ENCODE measurements around the gene CTRB2.

Gene CTRB2

DNA sequence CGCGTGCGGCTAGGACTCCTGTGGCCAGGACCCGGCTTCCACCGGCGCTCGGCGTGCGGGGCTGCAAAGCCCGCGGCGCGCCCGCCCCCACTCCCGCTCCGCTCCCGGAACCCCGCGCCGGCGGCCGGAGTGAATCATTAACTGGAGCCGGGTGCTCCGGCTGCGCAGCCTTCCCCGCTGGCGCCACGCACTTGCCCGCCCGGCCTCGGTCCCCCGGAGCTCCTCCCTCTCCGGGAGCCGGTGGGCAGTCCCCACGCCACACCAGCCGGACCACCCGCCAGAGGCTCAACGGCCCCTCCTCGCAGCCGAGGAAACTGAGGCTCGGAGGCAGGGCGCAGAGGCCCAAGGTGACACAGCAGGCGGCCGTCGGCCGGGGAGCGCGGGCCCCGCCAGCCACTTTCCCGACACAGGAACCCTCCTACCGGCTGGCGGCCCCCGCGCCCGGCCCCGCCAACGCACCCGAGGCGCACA lies 43.9 kb upstream of the CTRB2 start:
- ChIA-PET CTCF (interaction anchor here (1.0 to 1.4 kb wide), 2 partner anchors 31 to 52 kb away, joined by 3 read pairs; no protein-coding TSS in a partner anchor), POLR2A (interaction anchor here (1.1 kb wide), 2 partner anchors 213 to 397 kb away, joined by 3 read pairs; partner anchors contain the start of genes KARS1, TERF2IP and TMEM170A)
- TF ChIP-seq ELF4 (IDR thresholded peaks at IDR 0.05) (no peak), CTBP1 (IDR thresholded peaks at IDR 0.05; ENCODE audit: borderline replicate concordance) (no peak), ZNF384 (IDR thresholded peaks at IDR 0.05) (no peak)
- DNase-seq (ENCODE audit: extremely low spot score): peak; percentile 62

DNA sequence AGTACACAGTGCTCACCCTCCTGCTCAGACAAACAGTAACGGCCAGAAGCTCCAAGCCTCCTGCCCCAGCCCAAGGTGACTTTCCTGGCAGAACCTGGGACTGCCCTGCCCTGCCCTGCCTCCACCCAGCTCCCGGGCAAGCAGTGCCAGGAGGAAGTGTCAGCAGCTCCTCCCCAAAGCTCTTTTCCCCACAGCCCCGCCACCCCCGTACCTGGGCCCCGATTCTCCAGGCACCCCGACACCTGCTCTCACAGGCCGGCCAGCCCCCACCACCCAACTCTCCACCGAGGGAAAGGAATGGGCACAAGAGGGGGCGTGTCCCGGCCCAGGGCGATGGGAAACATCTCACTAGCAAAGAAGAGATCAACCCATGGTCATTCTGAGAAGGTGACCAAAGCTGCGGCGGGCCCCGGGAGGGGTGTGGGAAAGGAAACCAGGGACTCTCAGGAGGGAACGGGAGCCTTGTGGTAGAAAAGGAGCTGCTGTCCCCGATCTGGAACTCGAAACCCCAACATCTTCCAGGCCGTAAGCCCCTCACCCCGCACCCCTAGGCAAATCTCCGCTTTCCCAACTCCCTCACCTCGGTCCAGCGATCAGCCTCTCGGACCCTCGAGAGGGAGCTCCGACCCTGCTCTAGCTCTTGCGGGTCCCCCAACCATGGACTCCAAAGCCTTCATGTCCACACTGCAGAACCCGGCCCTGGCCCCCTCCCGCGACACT lies 43.3 kb upstream of the CTRB2 start:
- DNase-seq (ENCODE audit: extremely low spot score): no peak
- TF ChIP-seq FOXA1 (IDR thresholded peaks at IDR 0.05) (no peak), LEF1 (IDR thresholded peaks at IDR 0.05; ENCODE audit: borderline replicate concordance) (no peak)
- CTCF ChIA-PET: interaction anchor here (1.0 to 1.4 kb wide), 2 partner anchors 32 to 51 kb away, joined by 3 read pairs; no protein-coding TSS in a partner anchor
- POLR2A ChIA-PET: interaction anchor here (1.1 kb wide), 2 partner anchors 214 to 397 kb away, joined by 3 read pairs; partner anchors contain the start of genes KARS1, TERF2IP and TMEM170A

DNA sequence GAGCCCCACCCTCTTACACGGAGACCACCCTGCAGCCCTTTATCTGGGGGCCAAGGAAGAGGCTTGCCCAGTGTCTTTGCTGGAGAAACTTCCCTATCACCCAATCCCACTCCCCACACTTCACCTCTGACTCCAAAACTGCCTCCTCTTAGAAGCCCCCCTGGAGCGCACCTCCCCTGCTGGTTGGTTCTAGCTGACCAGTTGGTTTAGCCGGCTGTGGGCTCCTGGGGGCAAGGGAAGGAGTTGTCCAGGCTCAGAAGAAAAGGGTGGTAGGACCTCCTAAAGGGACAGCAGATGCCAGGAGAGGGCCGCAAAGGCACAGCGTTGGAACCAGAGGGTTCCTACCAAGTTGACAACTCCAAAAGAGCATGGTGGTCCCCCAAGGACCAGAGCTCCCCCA lies 42.5 kb upstream of the CTRB2 start:
- ChIA-PET CTCF (no interaction called here), POLR2A (interaction anchor here (1.1 kb wide), 1 partner anchor 214 kb away, joined by 3 read pairs; the partner anchor contains the start of gene TMEM170A)
- no peak for DNase-seq (ENCODE audit: extremely low spot score)
- TF ChIP-seq L3MBTL2 (conservative IDR thresholded peaks at IDR 0.05) (no peak), LEF1 (IDR thresholded peaks at IDR 0.05; ENCODE audit: borderline replicate concordance) (no peak), FOXK2 (IDR thresholded peaks at IDR 0.05) (no peak), BHLHE40 (IDR thresholded peaks at IDR 0.05; ENCODE audit: borderline replicate concordance) (no peak), FOXA1 (IDR thresholded peaks at IDR 0.05) (no peak), HDGF (IDR thresholded peaks at IDR 0.05; ENCODE audit: borderline replicate concordance) (no peak), FOXM1 (IDR thresholded peaks at IDR 0.05; ENCODE audit: borderline replicate concordance) (no peak)
- TF ChIP-seq, protein P1, sequence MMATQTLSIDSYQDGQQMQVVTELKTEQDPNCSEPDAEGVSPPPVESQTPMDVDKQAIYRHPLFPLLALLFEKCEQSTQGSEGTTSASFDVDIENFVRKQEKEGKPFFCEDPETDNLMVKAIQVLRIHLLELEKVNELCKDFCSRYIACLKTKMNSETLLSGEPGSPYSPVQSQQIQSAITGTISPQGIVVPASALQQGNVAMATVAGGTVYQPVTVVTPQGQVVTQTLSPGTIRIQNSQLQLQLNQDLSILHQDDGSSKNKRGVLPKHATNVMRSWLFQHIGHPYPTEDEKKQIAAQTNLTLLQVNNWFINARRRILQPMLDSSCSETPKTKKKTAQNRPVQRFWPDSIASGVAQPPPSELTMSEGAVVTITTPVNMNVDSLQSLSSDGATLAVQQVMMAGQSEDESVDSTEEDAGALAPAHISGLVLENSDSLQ (IDR thresholded peaks at IDR 0.05): no peak

DNA sequence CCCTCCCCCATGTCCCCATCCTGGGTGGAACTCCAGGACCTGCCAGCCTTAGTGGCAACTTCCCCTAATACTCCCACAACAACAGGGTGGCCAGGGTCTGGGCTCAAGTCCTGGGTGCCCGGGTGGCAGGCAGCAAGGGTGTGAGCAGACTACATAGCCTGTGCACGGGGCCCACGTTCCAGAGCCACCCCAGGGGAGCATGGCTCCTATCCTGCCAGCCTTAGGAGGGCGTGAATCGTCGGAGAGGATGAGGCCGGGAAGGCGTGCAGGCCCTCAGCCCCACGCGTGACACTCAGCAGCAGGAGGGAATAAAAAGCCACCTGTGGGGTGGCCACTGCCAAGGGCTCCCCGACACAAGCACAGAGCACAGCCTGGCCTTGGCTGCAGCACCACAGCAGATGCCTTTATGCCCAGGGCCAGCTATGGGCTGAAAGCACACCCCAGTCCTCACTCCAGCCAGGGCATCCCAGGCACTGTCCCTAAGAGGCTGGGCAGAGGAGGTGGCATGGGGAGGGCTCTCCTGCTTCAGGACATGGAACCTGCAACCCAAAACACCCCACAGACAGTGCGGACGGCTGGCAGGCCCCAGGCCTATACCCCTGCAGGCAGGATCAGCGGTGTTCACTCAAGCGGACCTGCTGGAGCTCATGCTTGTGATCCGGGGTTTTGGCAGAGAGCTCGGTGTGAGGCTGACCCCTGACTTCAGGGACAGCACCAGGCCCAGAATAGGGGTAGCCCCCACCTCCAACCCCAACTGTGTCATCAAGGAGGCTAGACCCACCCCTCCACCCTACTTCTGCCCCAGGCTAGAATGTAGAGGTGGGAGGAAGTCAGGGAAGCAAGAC lies 41.8 kb upstream of the CTRB2 start:
- no peak for TF ChIP-seq CTBP1 (IDR thresholded peaks at IDR 0.05; ENCODE audit: borderline replicate concordance)
- TF ChIP-seq BHLHE40 (IDR thresholded peaks at IDR 0.05; ENCODE audit: borderline replicate concordance): no peak
- TF ChIP-seq HDGF (IDR thresholded peaks at IDR 0.05; ENCODE audit: borderline replicate concordance): no peak
- TF ChIP-seq NFRKB (IDR thresholded peaks at IDR 0.05): no peak
- no peak for TF ChIP-seq L3MBTL2 (conservative IDR thresholded peaks at IDR 0.05)
- no peak for TF ChIP-seq ELF4 (IDR thresholded peaks at IDR 0.05)
- no peak for TF ChIP-seq ARNT (IDR thresholded peaks at IDR 0.05)
- TF ChIP-seq FOXM1 (IDR thresholded peaks at IDR 0.05; ENCODE audit: borderline replicate concordance): no peak
- no peak for TF ChIP-seq SUZ12 (IDR thresholded peaks at IDR 0.05)
- TF ChIP-seq, protein P1 (IDR thresholded peaks at IDR 0.05): no peak
- no peak for TF ChIP-seq SP1 (IDR thresholded peaks at IDR 0.05)
- TF ChIP-seq TARDBP (IDR thresholded peaks at IDR 0.05): no peak
- no peak for TF ChIP-seq LEF1 (IDR thresholded peaks at IDR 0.05; ENCODE audit: borderline replicate concordance)
- no peak for TF ChIP-seq ZNF384 (IDR thresholded peaks at IDR 0.05)
- no peak for TF ChIP-seq FOXK2 (IDR thresholded peaks at IDR 0.05)
- ChIA-PET POLR2A (no interaction called here), CTCF (no interaction called here)
- no peak for DNase-seq (ENCODE audit: extremely low spot score)

DNA sequence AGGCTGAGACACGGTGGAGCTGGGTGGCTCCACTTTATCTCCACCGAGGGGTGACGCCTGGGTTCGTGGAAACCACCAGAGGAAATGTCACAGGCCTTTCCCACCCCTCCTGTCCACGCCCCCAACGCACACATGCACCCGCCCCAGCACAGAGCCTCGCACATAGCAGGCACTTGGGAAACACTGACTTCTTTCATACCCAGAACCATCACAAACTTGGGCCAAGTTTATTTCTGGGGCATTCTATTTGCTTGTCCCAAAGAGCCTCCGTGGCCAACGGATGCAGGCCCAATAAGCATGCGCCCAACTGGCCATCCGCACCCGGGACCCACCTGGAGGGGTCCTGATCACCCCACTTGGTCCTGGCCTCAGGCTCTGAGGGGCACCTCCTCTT lies 41.2 kb upstream of the CTRB2 start:
- TF ChIP-seq HDGF (IDR thresholded peaks at IDR 0.05; ENCODE audit: borderline replicate concordance) (no peak), SP1 (IDR thresholded peaks at IDR 0.05) (no peak), BHLHE40 (IDR thresholded peaks at IDR 0.05; ENCODE audit: borderline replicate concordance) (no peak), FOXA1 (IDR thresholded peaks at IDR 0.05) (no peak), FOXK2 (IDR thresholded peaks at IDR 0.05) (no peak), CTBP1 (IDR thresholded peaks at IDR 0.05; ENCODE audit: borderline replicate concordance) (no peak), ELF4 (IDR thresholded peaks at IDR 0.05) (no peak), SUZ12 (IDR thresholded peaks at IDR 0.05) (no peak), ZNF384 (IDR thresholded peaks at IDR 0.05) (no peak), LEF1 (IDR thresholded peaks at IDR 0.05; ENCODE audit: borderline replicate concordance) (no peak), NFRKB (IDR thresholded peaks at IDR 0.05) (no peak), TARDBP (IDR thresholded peaks at IDR 0.05) (no peak), ARNT (IDR thresholded peaks at IDR 0.05) (no peak), FOXM1 (IDR thresholded peaks at IDR 0.05; ENCODE audit: borderline replicate concordance) (no peak), L3MBTL2 (conservative IDR thresholded peaks at IDR 0.05) (no peak)
- TF ChIP-seq, protein P1 (IDR thresholded peaks at IDR 0.05): no peak
- ChIA-PET POLR2A (no interaction called here), CTCF (interaction anchor here (1.5 kb wide), 1 partner anchor 14 kb away, joined by 3 read pairs; no protein-coding TSS in a partner anchor)
- DNase-seq (ENCODE audit: extremely low spot score): no peak
